B cell (primary cell): Measurements from ENCODE around the gene ADAM19. TPM values are rescaled to one million over a fixed set of nuclear protein-coding genes. Genes with fewer than 3 reads are reported as not detected.

Source experiments
- ATAC-seq: fragments of 200-7000 bp; cut with Tn5 transposase; one replicate; pipeline ENCODE4 v1.10.0; 2021; ENCODE audit warnings: low read depth, mild to moderate bottlenecking, moderate number of reproducible peaks, moderate library complexity
- CTCF ChIA-PET: fragments of 350-600 bp; sonication (Branson Sonifier 250); formaldehyde crosslinking; loops from one replicate; lab custom pipeline; 2021; ENCODE audit warnings: antibody characterized with exemption, inconsistent platforms; lab: Charles Lee
- POLR2A ChIA-PET: fragments of 350-600 bp; sonication (Branson Sonifier 250); formaldehyde crosslinking; loops from one replicate; lab custom pipeline; 2021; ENCODE audit warnings: antibody characterized with exemption; lab: Charles Lee
- DNase-seq: peaks from one replicate; pipeline ENCODE4 v3.0.0; 2013
- H2AFZ ChIP-seq: 2 replicates; pipeline ENCODE4 v1.6.1; 2012; ENCODE audit warnings: mild to moderate bottlenecking, low read depth, low read length; ENCODE audit not compliant: insufficient read depth, poor library complexity, severe bottlenecking
- H3K27ac ChIP-seq, 2 donors: 1 replicate in 1 of 2; 2 replicates in 1 of 2; pipeline ENCODE4 v1.5.1; 2012 to 2013; ENCODE audit warnings: low read length in 2 of 2, mild to moderate bottlenecking in 2 of 2, moderate library complexity in 1 of 2
- H3K27me3 ChIP-seq, 4 experiments: fragments of 200-600 bp in 1 of 4; sonication (generic) in 1 of 4; replicated peaks in 1 of 4; 1 replicate in 2 of 4; 2 replicates in 2 of 4; pipeline versions ENCODE4 v1.6.1 to v1.7.0; 2013 to 2016; ENCODE audit warnings: low read length in 3 of 4, mild to moderate bottlenecking in 2 of 4, mixed read lengths in 1 of 4, moderate library complexity in 1 of 4; ENCODE audit not compliant: insufficient read depth in 4 of 4, control insufficient read depth in 3 of 4; ENCODE audit errors: control extremely low read depth in 1 of 4
- H3K36me3 ChIP-seq, 2 experiments: replicated peaks in 1 of 2; 1 replicate in 1 of 2; 2 replicates in 1 of 2; pipeline versions ENCODE4 v1.6.1 to v1.7.1; 2013; ENCODE audit warnings: low read length in 1 of 2; ENCODE audit not compliant: insufficient read depth in 2 of 2, control insufficient read depth in 1 of 2; ENCODE audit errors: control extremely low read depth in 1 of 2, extremely low read depth in 1 of 2
- H3K4me1 ChIP-seq, 2 donors: fragments of 200-600 bp in 1 of 2; sonication (generic) in 1 of 2; 1 replicate in 1 of 2; 2 replicates in 1 of 2; pipeline versions ENCODE4 v1.5.1 to v1.6.1; 2013 to 2017; ENCODE audit warnings: low read length in 2 of 2; ENCODE audit not compliant: control insufficient read depth in 2 of 2, insufficient read depth in 2 of 2
- H3K4me2 ChIP-seq: replicated peaks from 2 replicates; pipeline ENCODE3; 2012; ENCODE audit warnings: mild to moderate bottlenecking, low read depth, low read length; ENCODE audit not compliant: poor library complexity, severe bottlenecking
- H3K4me3 ChIP-seq, 5 experiments: fragments of 200-600 bp in 1 of 5; sonication (generic) in 1 of 5; 1 replicate in 3 of 5; 2 replicates in 2 of 5; pipeline versions ENCODE4 v1.5.1 to v1.7.0; 2011 to 2016; ENCODE audit warnings: low read length in 4 of 5, mild to moderate bottlenecking in 4 of 5, low read depth in 2 of 5, control low read depth in 1 of 5, moderate library complexity in 1 of 5; ENCODE audit not compliant: insufficient read depth in 1 of 5; ENCODE audit errors: control extremely low read depth in 1 of 5, extremely low read depth in 1 of 5
- H3K79me2 ChIP-seq: fragments of 200-600 bp; sonication (generic); one replicate; pipeline ENCODE4 v1.6.0; 2016; ENCODE audit warnings: low read length; ENCODE audit not compliant: control insufficient read depth, insufficient read depth
- H3K9ac ChIP-seq: fragments of 200-600 bp; sonication (generic); 2 replicates; pipeline ENCODE4 v1.6.1; 2017; ENCODE audit warnings: mild to moderate bottlenecking, low read length, moderate library complexity
- H3K9me3 ChIP-seq, 3 donors: one replicate each; pipeline versions ENCODE4 v1.6.1 to v1.7.1; 2013; ENCODE audit warnings: low read length in 2 of 3; ENCODE audit not compliant: control insufficient read depth in 2 of 3, insufficient read depth in 1 of 3; ENCODE audit errors: control extremely low read depth in 1 of 3
- H4K20me1 ChIP-seq: 2 replicates; pipeline ENCODE4 v1.6.0; 2012; ENCODE audit warnings: mild to moderate bottlenecking, low read length; ENCODE audit not compliant: insufficient read depth, control insufficient read depth, poor library complexity, severe bottlenecking
- H3K27ac Mint-ChIP-seq: one replicate; pipeline ENCODE4 v1.8.0; 2021; ENCODE audit warnings: mixed read lengths
- H3K27me3 Mint-ChIP-seq: one replicate; pipeline ENCODE4 v1.8.0; 2021; ENCODE audit warnings: mixed read lengths
- H3K4me1 Mint-ChIP-seq: one replicate; pipeline ENCODE4 v1.8.0; 2021; ENCODE audit warnings: mixed read lengths
- H3K4me3 Mint-ChIP-seq: one replicate; pipeline ENCODE4 v1.8.0; 2021; ENCODE audit warnings: mixed read lengths
- H3K9me3 Mint-ChIP-seq: one replicate; pipeline ENCODE4 v1.8.0; 2022; ENCODE audit warnings: mixed read lengths; ENCODE audit not compliant: insufficient read depth
- EZH2 ChIP-seq: IDR thresholded peaks from 2 replicates; pipeline ENCODE4 v1.6.1; 2012; ENCODE audit warnings: borderline replicate concordance, low read depth, mild to moderate bottlenecking, moderate library complexity, low read length; ENCODE audit not compliant: insufficient read depth, poor library complexity, severe bottlenecking
- WGBS: methylation state at CpG from one replicate; pipeline ENCODE4 v1.1.5; 2013; ENCODE audit warnings: missing lambda C conversion rate; ENCODE audit not compliant: insufficient coverage; 5-methylcytosine and 5-hydroxymethylcytosine counted together
- intact Hi-C: fragments of 100-400 bp; cut with micrococcal nuclease; formaldehyde crosslinking; loops from one replicate; pipeline ENCODE4 v1.10.0; 2022
- polyA plus RNA-seq: library from polyadenylated mRNA; depleted of rRNA; stranded (reverse); fragments of >200 nt; gene quantifications from 2 replicates; pipeline ENCODE4 v1.2.3, GENCODE V29; 2012
- total RNA-seq, 2 donors: library from RNA; stranded (reverse); fragments of 120-200 nt in 1 of 2; gene quantifications; 1 replicate in 1 of 2; 2 replicates in 1 of 2; pipeline versions ENCODE4 v1.2.3 to v1.2.4, GENCODE V29; 2013 to 2022
- TF ChIP-seq, protein P1 (sequence below): fragments of 200-600 bp; IDR thresholded peaks from one replicate; pipeline ENCODE4 v1.8.0; 2022; ENCODE audit warnings: antibody characterized with exemption, mild to moderate bottlenecking

The ADAM19 gene
- total and polyA plus RNA-seq, 2 donors (not counting 1 experiment from before 2014, with no cell fraction given), result 110 to 171 TPM

DNA sequence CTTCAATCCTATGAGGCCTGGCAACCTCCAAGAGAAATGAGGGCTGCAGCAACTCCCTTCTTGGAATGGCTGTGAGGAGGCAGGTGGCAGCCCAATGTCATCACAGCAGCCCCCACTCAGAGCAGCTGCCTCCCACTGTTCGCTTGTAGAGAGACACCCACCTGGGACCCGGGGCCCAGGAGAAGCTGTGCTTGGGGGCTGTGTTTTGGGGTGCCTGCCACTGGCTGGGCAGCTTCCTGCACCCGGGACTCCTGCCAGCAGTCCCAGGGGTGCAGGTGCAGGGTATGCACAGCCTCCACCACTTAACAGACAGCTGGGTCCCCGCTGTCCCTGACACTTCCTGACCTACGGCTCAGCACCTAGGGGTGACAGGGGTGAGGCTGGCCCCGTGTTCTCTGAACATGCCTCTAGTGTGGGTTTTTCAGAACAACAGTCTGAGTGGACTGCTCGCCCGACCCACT lies 89.3 kb downstream of the ADAM19 start:
- Histone ChIP-seq H3K9ac (peak overlapping the region; percentile 6), H4K20me1 (no peaks in the 10 kb centered on the region), H3K4me1 (peaks cover 66 to 77% of the 10 kb centered on the region in 2 donors), H3K79me2 (peaks cover 31% of the 10 kb centered on the region), H3K4me2 (peak overlapping the region; percentile 63), H3K4me3 (peak overlapping the region in 1 of 5 experiments; percentile 20), H2AFZ (no peak overlapping the region), H3K9me3 (peaks cover 0 to 4% (median 0%) of the 10 kb centered on the region in 3 donors), H3K27ac (peak overlapping the region; percentile 94 to 100), H3K27me3 (no peaks in the 10 kb centered on the region), H3K36me3 (peaks cover 4 to 86% of the 10 kb centered on the region in 2 experiments)
- ATAC-seq, result peak; percentile 46
- TF ChIP-seq EZH2, result no peak
- TF ChIP-seq, protein P1, sequence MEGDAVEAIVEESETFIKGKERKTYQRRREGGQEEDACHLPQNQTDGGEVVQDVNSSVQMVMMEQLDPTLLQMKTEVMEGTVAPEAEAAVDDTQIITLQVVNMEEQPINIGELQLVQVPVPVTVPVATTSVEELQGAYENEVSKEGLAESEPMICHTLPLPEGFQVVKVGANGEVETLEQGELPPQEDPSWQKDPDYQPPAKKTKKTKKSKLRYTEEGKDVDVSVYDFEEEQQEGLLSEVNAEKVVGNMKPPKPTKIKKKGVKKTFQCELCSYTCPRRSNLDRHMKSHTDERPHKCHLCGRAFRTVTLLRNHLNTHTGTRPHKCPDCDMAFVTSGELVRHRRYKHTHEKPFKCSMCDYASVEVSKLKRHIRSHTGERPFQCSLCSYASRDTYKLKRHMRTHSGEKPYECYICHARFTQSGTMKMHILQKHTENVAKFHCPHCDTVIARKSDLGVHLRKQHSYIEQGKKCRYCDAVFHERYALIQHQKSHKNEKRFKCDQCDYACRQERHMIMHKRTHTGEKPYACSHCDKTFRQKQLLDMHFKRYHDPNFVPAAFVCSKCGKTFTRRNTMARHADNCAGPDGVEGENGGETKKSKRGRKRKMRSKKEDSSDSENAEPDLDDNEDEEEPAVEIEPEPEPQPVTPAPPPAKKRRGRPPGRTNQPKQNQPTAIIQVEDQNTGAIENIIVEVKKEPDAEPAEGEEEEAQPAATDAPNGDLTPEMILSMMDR, result no peak
- no peaks in the 10 kb centered on the region for H3K27me3 Mint-ChIP-seq
- POLR2A ChIA-PET, result interaction anchor here (0.7 to 4.2 kb wide), 4 partner anchors 8 to 165 kb away, joined by 3 to 41 read pairs (median 4); partner anchors contain the start of gene SOX30
- H3K4me1 Mint-ChIP-seq, result peaks cover 82% of the 10 kb centered on the region
- H3K9me3 Mint-ChIP-seq, result no peaks in the 10 kb centered on the region
- peak overlapping the region; percentile 95 for H3K27ac Mint-ChIP-seq
- DNase-seq, result peak; percentile 66
- H3K4me3 Mint-ChIP-seq, result peak overlapping the region; percentile 65
- intact Hi-C loops, result loop anchor here (2.0 to 5.0 kb wide), 4 partner anchors 36 to 245 kb away; partner anchors contain the start of gene THG1L
- 0% methylated on average over 4 of the region's 8 CpGs for WGBS
- CTCF ChIA-PET, result interaction anchor here (0.8 to 2.4 kb wide), 16 partner anchors 9 to 232 kb away, joined by 3 to 21 read pairs (median 4); no protein-coding TSS in a partner anchor

DNA sequence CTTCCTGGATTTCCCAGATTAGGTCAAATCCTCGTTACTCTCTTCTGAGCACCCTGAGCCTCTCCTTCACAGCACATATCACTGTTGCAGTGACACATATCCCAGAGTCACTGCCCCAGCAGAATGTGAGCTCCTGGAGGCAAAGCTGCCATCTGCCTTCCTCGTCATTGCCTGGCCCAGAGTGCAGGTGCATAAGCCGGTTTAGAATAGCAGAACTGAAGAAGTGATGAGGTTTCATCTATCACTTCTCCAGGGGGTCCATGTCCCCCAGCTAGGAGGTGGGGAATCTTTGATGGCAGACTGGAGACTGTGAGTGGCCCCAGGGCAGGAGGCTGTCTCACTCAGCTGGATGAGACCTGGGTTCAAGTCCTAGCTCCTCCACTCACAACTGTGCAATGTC lies 89.8 kb downstream of the ADAM19 start:
- H3K27me3 Mint-ChIP-seq, result no peaks in the 10 kb centered on the region
- Histone ChIP-seq H3K27ac (peak overlapping the region; percentile 94 to 100), H3K9me3 (peaks cover 0 to 4% (median 0%) of the 10 kb centered on the region in 3 donors), H2AFZ (no peak overlapping the region), H3K79me2 (peaks cover 35% of the 10 kb centered on the region), H3K4me2 (peak overlapping the region; percentile 63), H3K36me3 (peaks cover 4 to 86% of the 10 kb centered on the region in 2 experiments), H3K27me3 (no peaks in the 10 kb centered on the region), H4K20me1 (no peaks in the 10 kb centered on the region), H3K4me1 (peaks cover 70 to 82% of the 10 kb centered on the region in 2 donors), H3K4me3 (peak overlapping the region in 1 of 5 experiments; percentile 20), H3K9ac (peak overlapping the region; percentile 12)
- peak overlapping the region; percentile 95 for H3K27ac Mint-ChIP-seq
- ChIA-PET POLR2A (interaction anchor here (0.9 to 4.2 kb wide), 4 partner anchors 8 to 166 kb away, joined by 3 to 41 read pairs (median 4); partner anchors contain the start of gene SOX30), CTCF (interaction anchor here (0.8 to 2.4 kb wide), 19 partner anchors 8 to 258 kb away, joined by 3 to 21 read pairs (median 5); partner anchors contain the start of gene LSM11)
- H3K9me3 Mint-ChIP-seq, result no peaks in the 10 kb centered on the region
- DNase-seq (peak; percentile 77), ATAC-seq (peak; percentile 19)
- intact Hi-C loops, result loop anchor here (2.0 to 5.0 kb wide), 4 partner anchors 36 to 245 kb away; partner anchors contain the start of gene THG1L
- no peak for TF ChIP-seq EZH2
- TF ChIP-seq, protein P1, result no peak
- peaks cover 83% of the 10 kb centered on the region for H3K4me1 Mint-ChIP-seq
- peak overlapping the region; percentile 65 for H3K4me3 Mint-ChIP-seq
- WGBS, result 71% methylated on average over 1 of the region's 3 CpGs
